Left ventricle myocardium inferior (tissue), 1 donor: ENCODE data around the gene ALDH2. TPM values are rescaled to one million over a fixed set of nuclear protein-coding genes. Genes with fewer than 3 reads are reported as not detected.
A peak's percentile ranks its signal among the peaks of the same experiment; 100 is the strongest.
"Not testable (repeated sequence)": the region's sequence is repeated elsewhere in the genome, so short reads cannot be mapped to it uniquely, and the experiment has no call there.

ENCODE experiments used
- DNase-seq: peaks from one replicate; pipeline ENCODE4 v3.0.0-alpha.2; 2020
- H3K27ac ChIP-seq: fragments of 200-600 bp; replicated peaks from 2 replicates; pipeline ENCODE4 v1.8.0; 2021
- H3K27me3 ChIP-seq: fragments of 200-600 bp; 2 replicates; pipeline ENCODE4 v1.8.0; 2021; ENCODE audit warnings: low read depth
- H3K36me3 ChIP-seq: fragments of 200-600 bp; 2 replicates; pipeline ENCODE4 v1.8.0; 2021
- H3K4me1 ChIP-seq: fragments of 200-600 bp; 2 replicates; pipeline ENCODE4 v1.8.0; 2021
- H3K4me3 ChIP-seq: fragments of 200-600 bp; 2 replicates; pipeline ENCODE4 v1.8.0; 2021; ENCODE audit warnings: mild to moderate bottlenecking, moderate library complexity
- H3K9me3 ChIP-seq: fragments of 200-600 bp; replicated peaks from 2 replicates; pipeline ENCODE4 v1.8.0; 2021
- CTCF ChIP-seq: fragments of 200-600 bp; IDR thresholded peaks from 2 replicates; pipeline ENCODE4 v1.8.0; 2021; ENCODE audit warnings: antibody characterized with exemption, mild to moderate bottlenecking, borderline replicate concordance
- intact Hi-C: fragments of 100-400 bp; cut with micrococcal nuclease; formaldehyde crosslinking; loops from one replicate; pipeline ENCODE4 v1.11.0; 2022
- total RNA-seq: library from RNA; stranded (reverse); fragmentation: NEBNext Ultra II Directional; extraction: Animal tissue kit (Norgen Biotek cat#: 25700); gene quantifications from one replicate; pipeline ENCODE4 v1.2.1, GENCODE V29; 2021
- donor health status: DM: no; HTN: yes; CAD: no; lungs with severe emphysema.

The ALDH2 gene
- total RNA-seq, 1 donor from 2014 or later: 381 TPM

DNA sequence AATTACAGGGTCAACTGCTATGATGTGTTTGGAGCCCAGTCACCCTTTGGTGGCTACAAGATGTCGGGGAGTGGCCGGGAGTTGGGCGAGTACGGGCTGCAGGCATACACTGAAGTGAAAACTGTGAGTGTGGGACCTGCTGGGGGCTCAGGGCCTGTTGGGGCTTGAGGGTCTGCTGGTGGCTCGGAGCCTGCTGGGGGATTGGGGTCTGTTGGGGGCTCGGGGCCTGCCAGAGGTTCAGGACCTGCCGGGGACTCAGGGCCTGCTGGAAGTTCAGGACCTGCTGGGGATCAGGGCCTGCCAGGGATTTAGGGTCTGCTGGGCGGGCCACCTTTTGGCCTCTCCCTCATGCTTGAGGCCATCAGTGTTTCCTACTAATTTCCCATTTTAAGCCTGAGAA is 37.1 kb downstream of the ALDH2 start:
- Histone ChIP-seq H3K27ac (no peak overlapping the region), H3K4me1 (no peaks in the 10 kb centered on the region), H3K4me3 (no peak overlapping the region), H3K27me3 (no peaks in the 10 kb centered on the region), H3K9me3 (no peaks in the 10 kb centered on the region), H3K36me3 (peaks cover 99% of the 10 kb centered on the region)
- no peak for TF ChIP-seq CTCF
- DNase-seq: no peak
- intact Hi-C loops: no loop called here

DNA sequence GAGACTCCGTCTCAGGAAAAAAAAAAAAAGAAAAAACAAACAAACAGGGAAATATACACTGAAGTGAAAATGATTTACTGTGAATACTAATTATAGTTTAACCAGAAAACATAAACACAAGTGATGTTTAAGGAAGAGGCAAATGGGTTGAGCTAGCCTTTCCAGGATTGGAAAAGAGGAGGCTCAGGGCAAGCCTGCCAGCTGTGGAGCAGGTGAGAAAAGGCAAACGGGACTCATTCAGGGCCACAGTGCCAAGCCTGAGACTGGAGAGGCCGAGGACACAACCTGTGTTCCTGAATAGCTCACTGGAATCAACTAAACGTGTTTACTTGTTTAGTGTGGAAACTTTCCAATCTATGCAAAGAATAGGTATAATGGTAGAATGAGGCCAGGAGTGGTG is 39.6 kb downstream of the ALDH2 start:
- H3K27me3 ChIP-seq: no peaks in the 10 kb centered on the region
- DNase-seq: no peak
- H3K9me3 ChIP-seq: no peaks in the 10 kb centered on the region
- no peak overlapping the region for H3K4me3 ChIP-seq
- TF ChIP-seq CTCF: no peak
- no peak overlapping the region for H3K27ac ChIP-seq
- no peaks in the 10 kb centered on the region for H3K4me1 ChIP-seq
- peaks cover 97% of the 10 kb centered on the region for H3K36me3 ChIP-seq
- intact Hi-C loops: no loop called here

DNA sequence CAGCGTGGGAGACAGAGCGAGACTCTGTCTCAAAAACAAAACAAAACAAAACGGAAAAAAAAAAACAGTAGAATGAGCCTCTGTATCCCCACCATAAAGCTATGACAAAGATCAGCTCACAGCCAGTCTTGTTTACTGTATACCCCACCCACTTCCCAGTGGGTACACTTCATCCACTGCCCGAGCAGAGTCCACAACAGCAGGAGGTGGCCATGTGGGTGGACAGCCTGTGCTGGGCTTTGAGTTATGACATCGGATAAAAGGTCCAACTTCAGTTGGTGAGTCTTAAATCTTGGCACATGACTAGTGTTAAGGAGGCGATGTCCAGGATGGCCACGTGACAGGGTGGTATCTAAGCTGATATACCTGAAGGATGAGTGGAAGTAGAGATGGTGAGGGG is 40.5 kb downstream of the ALDH2 start:
- intact Hi-C loops: no loop called here
- H3K27ac ChIP-seq: no peak overlapping the region
- no peak overlapping the region for H3K4me3 ChIP-seq
- H3K36me3 ChIP-seq: peaks cover 87% of the 10 kb centered on the region
- no peak for DNase-seq
- H3K4me1 ChIP-seq: no peaks in the 10 kb centered on the region
- no peak for TF ChIP-seq CTCF
- H3K9me3 ChIP-seq: no peaks in the 10 kb centered on the region
- H3K27me3 ChIP-seq: no peaks in the 10 kb centered on the region

GRCh38 chr12:111812881-111813741 is 46.4 kb downstream of the ALDH2 start:
- DNase-seq: peak; percentile 64
- intact Hi-C loops: no loop called here
- TF ChIP-seq CTCF: peak; percentile 85
- no peaks in the 10 kb centered on the region for H3K27me3 ChIP-seq
- H3K27ac ChIP-seq: peak overlapping the region; percentile 10
- H3K4me1 ChIP-seq: peaks cover 7% of the 10 kb centered on the region
- no peaks in the 10 kb centered on the region for H3K9me3 ChIP-seq
- H3K36me3 ChIP-seq: peaks cover 30% of the 10 kb centered on the region
- H3K4me3 ChIP-seq: no peak overlapping the region

DNA sequence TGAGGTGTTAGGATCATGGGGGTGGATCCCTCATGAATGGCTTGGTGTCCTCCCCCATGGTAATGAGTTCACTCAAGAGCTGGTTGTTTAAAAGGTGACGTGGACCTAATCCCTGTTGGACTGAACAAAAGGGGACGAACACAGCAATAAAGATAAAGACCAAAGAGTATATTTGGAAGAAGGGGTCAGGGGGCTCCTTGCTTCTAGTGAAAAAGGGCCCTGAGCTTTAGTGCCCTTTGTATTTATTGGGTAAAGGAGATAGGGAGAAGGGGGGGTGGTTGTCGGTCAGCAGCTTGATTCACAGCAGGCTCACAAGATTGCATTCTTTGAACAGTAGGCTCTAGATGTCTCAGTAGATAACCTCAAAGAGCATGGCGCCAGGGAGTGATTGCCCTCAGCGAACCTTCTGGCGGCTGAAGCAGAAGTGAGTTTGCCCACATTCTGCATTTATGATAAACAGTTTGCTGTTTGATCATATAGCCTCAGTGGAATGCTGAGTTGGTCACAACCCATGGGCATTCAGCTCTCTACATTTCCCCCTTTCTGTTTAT is 49.4 kb downstream of the ALDH2 start:
- TF ChIP-seq CTCF: no peak
- no peak overlapping the region for H3K4me3 ChIP-seq
- H3K9me3 ChIP-seq: no peaks in the 10 kb centered on the region
- H3K27ac ChIP-seq: no peak overlapping the region
- H3K4me1 ChIP-seq: peaks cover 11% of the 10 kb centered on the region
- no peak for DNase-seq
- H3K27me3 ChIP-seq: no peaks in the 10 kb centered on the region
- intact Hi-C loops: no loop called here
- no peaks in the 10 kb centered on the region for H3K36me3 ChIP-seq

DNA sequence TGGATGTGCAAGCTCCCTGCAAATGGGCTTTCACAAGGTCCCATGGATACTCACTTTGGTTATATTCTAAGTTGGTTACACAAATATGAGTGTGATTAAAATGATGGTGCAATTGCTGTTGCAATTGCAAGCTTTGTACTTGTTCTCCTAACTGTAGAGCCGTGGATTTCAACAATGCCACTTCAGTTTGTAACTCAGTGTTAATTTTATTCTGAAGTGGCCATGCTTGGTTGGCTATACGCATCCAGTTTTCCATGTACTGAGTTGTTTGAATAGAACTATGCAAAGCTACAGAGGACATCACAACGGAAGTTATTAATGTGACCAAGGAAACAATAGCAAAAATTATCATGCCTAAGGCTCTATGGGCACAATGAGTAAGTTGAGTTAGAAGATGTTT is 50.2 kb downstream of the ALDH2 start:
- H3K36me3 ChIP-seq, H3K4me3 ChIP-seq, H3K27me3 ChIP-seq, intact Hi-C loops, H3K9me3 ChIP-seq, H3K27ac ChIP-seq, DNase-seq: not testable (repeated sequence)
- peaks cover 11% of the 10 kb centered on the region for H3K4me1 ChIP-seq
